H9 (cell line): ENCODE measurements around the gene SLC9A1. TPM values are rescaled to one million over a fixed set of nuclear protein-coding genes. Genes with fewer than 3 reads are reported as not detected.

Source experiments
- DNase-seq: peaks from one replicate; pipeline ENCODE4 v3.0.0-alpha.2; 2017
- H2AFZ ChIP-seq: one replicate; pipeline ENCODE4 v1.6.1; 2013; ENCODE audit warnings: mild to moderate bottlenecking, low read length, control low read depth, moderate library complexity
- H2AK5ac ChIP-seq: 2 replicates; pipeline ENCODE4 v1.6.1; 2013; ENCODE audit warnings: low read length, control low read depth, mixed read lengths; ENCODE audit not compliant: insufficient read length
- H2BK120ac ChIP-seq: one replicate; pipeline ENCODE4 v1.6.1; 2013; ENCODE audit warnings: low read depth, mild to moderate bottlenecking, low read length, control low read depth, inconsistent platforms; ENCODE audit not compliant: poor library complexity, severe bottlenecking
- H2BK12ac ChIP-seq: 2 replicates; pipeline ENCODE4 v1.6.1; 2013; ENCODE audit warnings: low read length, control low read depth, mixed read lengths, low read depth; ENCODE audit not compliant: insufficient read length
- H2BK15ac ChIP-seq: 2 replicates; pipeline ENCODE4 v1.6.1; 2013; ENCODE audit warnings: low read depth, low read length, control low read depth
- H2BK20ac ChIP-seq: one replicate; pipeline ENCODE4 v1.6.1; 2013; ENCODE audit warnings: low read depth, mild to moderate bottlenecking, low read length, control low read depth, inconsistent platforms; ENCODE audit not compliant: poor library complexity, severe bottlenecking
- H2BK5ac ChIP-seq: 2 replicates; pipeline ENCODE4 v1.6.1; 2013; ENCODE audit warnings: low read length, control low read depth, mixed read lengths; ENCODE audit not compliant: insufficient read length
- H3K14ac ChIP-seq: 2 replicates; pipeline ENCODE4 v1.6.1; 2013; ENCODE audit warnings: low read length, control low read depth; ENCODE audit not compliant: insufficient read depth
- H3K18ac ChIP-seq: 2 replicates; pipeline ENCODE4 v1.6.1; 2013; ENCODE audit warnings: low read depth, mild to moderate bottlenecking, mixed read lengths, low read length, control low read depth; ENCODE audit not compliant: insufficient read length
- H3K23ac ChIP-seq: 2 replicates; pipeline ENCODE4 v1.6.1; 2013; ENCODE audit warnings: low read length, control low read depth, mixed read lengths, low read depth; ENCODE audit not compliant: insufficient read length
- H3K23me2 ChIP-seq: 2 replicates; pipeline ENCODE4 v1.6.1; 2013; ENCODE audit warnings: low read depth, mild to moderate bottlenecking, mixed read lengths, low read length, control low read depth; ENCODE audit not compliant: insufficient read length, poor library complexity, severe bottlenecking
- H3K27ac ChIP-seq: 2 replicates; pipeline ENCODE4 v1.5.1; 2013; ENCODE audit warnings: low read length, control low read depth, mixed read lengths, low read depth; ENCODE audit not compliant: insufficient read length
- H3K27me3 ChIP-seq: 2 replicates; pipeline ENCODE4 v1.6.1; 2013; ENCODE audit warnings: low read length, control low read depth, inconsistent platforms; ENCODE audit not compliant: insufficient read depth
- H3K4ac ChIP-seq: 2 replicates; pipeline ENCODE4 v1.6.1; 2013; ENCODE audit warnings: low read depth, mild to moderate bottlenecking, control low read depth, inconsistent platforms, low read length, moderate library complexity
- H3K4me1 ChIP-seq: 2 replicates; pipeline ENCODE4 v1.6.1; 2013; ENCODE audit warnings: low read length, control low read depth, inconsistent platforms; ENCODE audit not compliant: insufficient read depth
- H3K4me2 ChIP-seq: 2 replicates; pipeline ENCODE4 v1.6.1; 2013; ENCODE audit warnings: low read length, control low read depth, mixed read lengths; ENCODE audit not compliant: insufficient read length, insufficient read depth
- H3K56ac ChIP-seq: 2 replicates; pipeline ENCODE4 v1.6.1; 2013; ENCODE audit warnings: low read depth, mild to moderate bottlenecking, mixed read lengths, low read length, control low read depth; ENCODE audit not compliant: insufficient read length
- H3K79me1 ChIP-seq: 2 replicates; pipeline ENCODE4 v1.6.1; 2013; ENCODE audit warnings: low read depth, mild to moderate bottlenecking, moderate library complexity, low read length, control low read depth, inconsistent platforms; ENCODE audit not compliant: insufficient read depth, poor library complexity, severe bottlenecking
- H3K79me2 ChIP-seq: 2 replicates; pipeline ENCODE4 v1.6.1; 2013; ENCODE audit warnings: low read length, control low read depth, inconsistent platforms; ENCODE audit not compliant: insufficient read depth
- H3K9ac ChIP-seq: 2 replicates; pipeline ENCODE4 v1.6.1; 2013; ENCODE audit warnings: low read length, control low read depth, mixed read lengths; ENCODE audit not compliant: insufficient read length; ENCODE audit errors: extremely low read depth
- H3K9me3 ChIP-seq: one replicate; pipeline ENCODE4 v1.6.1; 2013; ENCODE audit warnings: low read depth, low read length, inconsistent platforms; ENCODE audit not compliant: control insufficient read depth
- H3T11ph ChIP-seq: one replicate; pipeline ENCODE4 v1.6.1; 2013; ENCODE audit warnings: mild to moderate bottlenecking, low read length, control low read depth, inconsistent platforms
- H4K20me1 ChIP-seq: one replicate; pipeline ENCODE4 v1.6.1; 2013; ENCODE audit not compliant: control insufficient read depth, insufficient read length, insufficient read depth
- H4K5ac ChIP-seq: 2 replicates; pipeline ENCODE4 v1.6.1; 2013; ENCODE audit warnings: low read depth, mild to moderate bottlenecking, mixed read lengths, low read length, control low read depth; ENCODE audit not compliant: insufficient read length
- H4K8ac ChIP-seq: replicated peaks from 2 replicates; pipeline ENCODE4 v1.6.1; 2013; ENCODE audit warnings: low read length, control low read depth, mixed read lengths, low read depth; ENCODE audit not compliant: insufficient read length
- H4K91ac ChIP-seq: 2 replicates; pipeline ENCODE4 v1.6.1; 2013; ENCODE audit warnings: low read depth, mild to moderate bottlenecking, moderate library complexity, mixed read lengths, low read length, control low read depth; ENCODE audit not compliant: insufficient read length
- H3K27ac Mint-ChIP-seq, 3 experiments: 2 replicates in 2 of 3; 3 replicates in 1 of 3; pipeline ENCODE4 v1.8.0; 2020 to 2021; ENCODE audit warnings: mixed read lengths in 3 of 3, mild to moderate bottlenecking in 1 of 3, moderate library complexity in 1 of 3
- H3K27me3 Mint-ChIP-seq: 2 replicates; pipeline ENCODE4 v1.8.0; 2021; ENCODE audit warnings: low read depth, mild to moderate bottlenecking, moderate library complexity, mixed read lengths
- H3K36me3 Mint-ChIP-seq, 3 experiments: 2 replicates in 2 of 3; 3 replicates in 1 of 3; pipeline ENCODE4 v1.8.0; 2020 to 2021; ENCODE audit warnings: low read depth in 3 of 3, mixed read lengths in 3 of 3; ENCODE audit not compliant: insufficient read depth in 1 of 3
- H3K4me1 Mint-ChIP-seq, 2 experiments: 2 replicates each; pipeline ENCODE4 v1.8.0; 2020; ENCODE audit warnings: mixed read lengths in 2 of 2
- H3K4me3 Mint-ChIP-seq, 2 experiments: 2 replicates in 1 of 2; 3 replicates in 1 of 2; pipeline ENCODE4 v1.8.0; 2020 to 2021; ENCODE audit warnings: mild to moderate bottlenecking in 2 of 2, mixed read lengths in 2 of 2, moderate library complexity in 1 of 2
- H3K9me3 Mint-ChIP-seq, 2 experiments: 2 replicates in 1 of 2; 3 replicates in 1 of 2; pipeline ENCODE4 v1.8.0; 2020; ENCODE audit warnings: mild to moderate bottlenecking in 2 of 2, mixed read lengths in 2 of 2, moderate library complexity in 1 of 2
- CTCF ChIP-seq: fragments of 200-600 bp; sonication (generic); conservative IDR thresholded peaks from 3 replicates; pipeline ENCODE4 v1.8.0; 2021; ENCODE audit warnings: antibody characterized with exemption, mild to moderate bottlenecking
- WGBS: extraction: QIAGEN DNeasy Blood & Tissue Kit; methylation state at CpG from one replicate; pipeline ENCODE4 v1.1.7; 2013; ENCODE audit warnings: missing lambda C conversion rate, low lambda C conversion rate, mixed read lengths; ENCODE audit not compliant: insufficient read length; ENCODE audit errors: extremely low coverage; 5-methylcytosine and 5-hydroxymethylcytosine counted together
- total RNA-seq: library from RNA; stranded (reverse); gene quantifications from 2 replicates; pipeline ENCODE4 v1.2.1, GENCODE V29; 2021

SLC9A1 gene
- total RNA-seq, 1 experiment from 2014 or later: 20.8 TPM

GRCh38 chr1:27118440-27118689 lies 36.6 kb downstream of the SLC9A1 start:
- Histone ChIP-seq H3K27ac (no peak overlapping the region), H4K20me1 (no peaks in the 10 kb centered on the region), H3K23me2 (no peaks in the 10 kb centered on the region), H3K27me3 (no peaks in the 10 kb centered on the region), H3K79me1 (no peaks in the 10 kb centered on the region), H2AFZ (no peak overlapping the region), H3K4ac (no peak overlapping the region), H2BK12ac (no peak overlapping the region), H2AK5ac (no peak overlapping the region), H4K8ac (no peak overlapping the region), H3K14ac (no peak overlapping the region), H3K56ac (no peak overlapping the region), H2BK5ac (no peak overlapping the region), H4K91ac (no peak overlapping the region), H3T11ph (no peak overlapping the region), H3K4me1 (no peaks in the 10 kb centered on the region), H3K23ac (no peak overlapping the region), H3K79me2 (no peaks in the 10 kb centered on the region), H2BK120ac (no peak overlapping the region), H3K9ac (no peak overlapping the region), H2BK15ac (no peak overlapping the region), H2BK20ac (no peak overlapping the region), H4K5ac (no peak overlapping the region), H3K4me2 (no peak overlapping the region), H3K18ac (no peak overlapping the region), H3K9me3 (no peaks in the 10 kb centered on the region)
- H3K4me3 Mint-ChIP-seq: no peak overlapping the region
- no CpG with 5 or more reads among the region's 4 CpGs for WGBS
- TF ChIP-seq CTCF: no peak
- H3K36me3 Mint-ChIP-seq: peaks cover 0 to 5% (median 4%) of the 10 kb centered on the region in 3 experiments; a peak in 5 of 7 replicates
- H3K9me3 Mint-ChIP-seq: no peaks in the 10 kb centered on the region
- DNase-seq: no peak
- H3K27ac Mint-ChIP-seq: peak overlapping the region in 2 of 3 experiments; percentile 34 to 82; a peak in 2 of 7 replicates
- H3K27me3 Mint-ChIP-seq: no peaks in the 10 kb centered on the region; the same call in 1 of the 2 replicates
- peaks cover 17 to 22% of the 10 kb centered on the region in 2 experiments for H3K4me1 Mint-ChIP-seq
